Mammary epithelial cell (primary cell): ENCODE results near the gene USE1.

Source experiments
- EZH2 ChIP-seq: IDR thresholded peaks from 2 replicates; pipeline ENCODE4 v1.6.1; 2012; ENCODE audit warnings: low read length, inconsistent platforms, borderline replicate concordance
- TF ChIP-seq, protein P1 (sequence below), 2 donors: IDR thresholded peaks in 1 of 2; conservative IDR thresholded peaks in 1 of 2; 2 replicates each; pipeline ENCODE4 v1.5.1; 2011 to 2012; ENCODE audit warnings: inconsistent platforms in 2 of 2, low read length in 2 of 2, mild to moderate bottlenecking in 2 of 2, control low read depth in 1 of 2, low read depth in 1 of 2; ENCODE audit not compliant: insufficient read depth in 1 of 2; ENCODE audit errors: extremely low read depth in 1 of 2

DNA sequence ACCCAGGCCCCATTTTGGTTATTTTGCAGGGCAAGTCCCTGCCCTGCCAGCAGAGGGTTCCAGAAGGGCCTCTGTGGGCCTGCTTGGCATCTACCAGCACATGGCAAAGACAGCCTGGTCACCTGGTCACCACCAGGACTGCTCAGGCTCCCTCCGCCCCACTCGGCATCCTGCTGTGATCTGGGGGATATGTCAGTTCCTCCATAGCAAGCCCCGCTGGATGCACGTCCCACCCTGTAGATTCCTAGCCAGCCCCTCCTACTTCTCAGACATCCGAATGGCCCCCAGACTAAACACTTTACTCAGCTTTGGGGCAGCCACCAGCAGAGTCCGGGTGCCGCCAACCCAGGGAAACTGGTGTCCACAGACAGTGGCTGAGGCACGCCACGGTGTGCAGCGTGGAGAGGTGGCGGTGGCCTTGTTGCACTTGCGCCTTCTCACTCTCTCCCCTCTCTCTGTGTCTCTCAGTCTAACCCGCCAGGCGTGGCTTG is 31.8 kb upstream of the USE1 start:
- TF ChIP-seq EZH2: no peak
- TF ChIP-seq, protein P1, sequence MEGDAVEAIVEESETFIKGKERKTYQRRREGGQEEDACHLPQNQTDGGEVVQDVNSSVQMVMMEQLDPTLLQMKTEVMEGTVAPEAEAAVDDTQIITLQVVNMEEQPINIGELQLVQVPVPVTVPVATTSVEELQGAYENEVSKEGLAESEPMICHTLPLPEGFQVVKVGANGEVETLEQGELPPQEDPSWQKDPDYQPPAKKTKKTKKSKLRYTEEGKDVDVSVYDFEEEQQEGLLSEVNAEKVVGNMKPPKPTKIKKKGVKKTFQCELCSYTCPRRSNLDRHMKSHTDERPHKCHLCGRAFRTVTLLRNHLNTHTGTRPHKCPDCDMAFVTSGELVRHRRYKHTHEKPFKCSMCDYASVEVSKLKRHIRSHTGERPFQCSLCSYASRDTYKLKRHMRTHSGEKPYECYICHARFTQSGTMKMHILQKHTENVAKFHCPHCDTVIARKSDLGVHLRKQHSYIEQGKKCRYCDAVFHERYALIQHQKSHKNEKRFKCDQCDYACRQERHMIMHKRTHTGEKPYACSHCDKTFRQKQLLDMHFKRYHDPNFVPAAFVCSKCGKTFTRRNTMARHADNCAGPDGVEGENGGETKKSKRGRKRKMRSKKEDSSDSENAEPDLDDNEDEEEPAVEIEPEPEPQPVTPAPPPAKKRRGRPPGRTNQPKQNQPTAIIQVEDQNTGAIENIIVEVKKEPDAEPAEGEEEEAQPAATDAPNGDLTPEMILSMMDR (conservative IDR thresholded peaks at IDR 0.05 in 1 of 2, IDR thresholded peaks at IDR 0.05 in 1 of 2; ENCODE audit: extremely low read depth in 1 of 2, insufficient read depth in 1 of 2, low read depth in 1 of 2, low read length in 2 of 2): no peak
